Neural cell (in vitro differentiated cells): ENCODE data around the gene MRGPRE.

ENCODE experiments used
- EP300 ChIP-seq: fragments of 450-650 bp; conservative IDR thresholded peaks from 2 replicates; pipeline ENCODE4 v1.6.1; 2014; ENCODE audit warnings: antibody characterized with exemption, mild to moderate bottlenecking, moderate library complexity; ENCODE audit not compliant: poor library complexity, severe bottlenecking
- EZH2 ChIP-seq: fragments of 200-600, 300-800 bp; shearing (Covaris generic), sonication (generic); IDR thresholded peaks from 2 replicates; pipeline ENCODE4 v1.6.1; 2014; ENCODE audit warnings: antibody characterized with exemption, low read length, borderline replicate concordance, mild to moderate bottlenecking; ENCODE audit not compliant: insufficient read depth, poor library complexity, severe bottlenecking
- MXI1 ChIP-seq: fragments of 450-650 bp; conservative IDR thresholded peaks from 2 replicates; pipeline ENCODE4 v1.6.1; 2014; ENCODE audit warnings: antibody characterized with exemption, mild to moderate bottlenecking; ENCODE audit not compliant: poor library complexity, severe bottlenecking
- POLR2AphosphoS5 ChIP-seq: IDR thresholded peaks from 2 replicates; pipeline ENCODE4 v1.6.1; 2012
- RAD21 ChIP-seq: fragments of 450-650 bp; conservative IDR thresholded peaks from 2 replicates; pipeline ENCODE4 v1.6.1; 2014; ENCODE audit warnings: antibody characterized with exemption, mild to moderate bottlenecking, moderate library complexity
- SMC3 ChIP-seq: fragments of 450-650 bp; conservative IDR thresholded peaks from 2 replicates; pipeline ENCODE4 v1.6.1; 2014; ENCODE audit warnings: antibody characterized with exemption, mild to moderate bottlenecking, moderate library complexity; ENCODE audit not compliant: poor library complexity
- TAF1 ChIP-seq: IDR thresholded peaks from 2 replicates; pipeline ENCODE4 v1.6.1; 2012; ENCODE audit warnings: low read depth
- TF ChIP-seq, protein P1 (sequence below): fragments of 450-650 bp; IDR thresholded peaks from 2 replicates; pipeline ENCODE4 v1.5.1; 2014; ENCODE audit warnings: antibody characterized with exemption, mild to moderate bottlenecking, moderate library complexity; ENCODE audit not compliant: poor library complexity, severe bottlenecking
- TF ChIP-seq, protein P2 (sequence below): IDR thresholded peaks from 2 replicates; pipeline ENCODE4 v1.6.1; 2012; ENCODE audit warnings: borderline replicate concordance

- TF ChIP-seq EZH2 = no peak
- TF ChIP-seq, protein P1, sequence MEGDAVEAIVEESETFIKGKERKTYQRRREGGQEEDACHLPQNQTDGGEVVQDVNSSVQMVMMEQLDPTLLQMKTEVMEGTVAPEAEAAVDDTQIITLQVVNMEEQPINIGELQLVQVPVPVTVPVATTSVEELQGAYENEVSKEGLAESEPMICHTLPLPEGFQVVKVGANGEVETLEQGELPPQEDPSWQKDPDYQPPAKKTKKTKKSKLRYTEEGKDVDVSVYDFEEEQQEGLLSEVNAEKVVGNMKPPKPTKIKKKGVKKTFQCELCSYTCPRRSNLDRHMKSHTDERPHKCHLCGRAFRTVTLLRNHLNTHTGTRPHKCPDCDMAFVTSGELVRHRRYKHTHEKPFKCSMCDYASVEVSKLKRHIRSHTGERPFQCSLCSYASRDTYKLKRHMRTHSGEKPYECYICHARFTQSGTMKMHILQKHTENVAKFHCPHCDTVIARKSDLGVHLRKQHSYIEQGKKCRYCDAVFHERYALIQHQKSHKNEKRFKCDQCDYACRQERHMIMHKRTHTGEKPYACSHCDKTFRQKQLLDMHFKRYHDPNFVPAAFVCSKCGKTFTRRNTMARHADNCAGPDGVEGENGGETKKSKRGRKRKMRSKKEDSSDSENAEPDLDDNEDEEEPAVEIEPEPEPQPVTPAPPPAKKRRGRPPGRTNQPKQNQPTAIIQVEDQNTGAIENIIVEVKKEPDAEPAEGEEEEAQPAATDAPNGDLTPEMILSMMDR = no peak
- no peak for TF ChIP-seq EP300
- no peak for TF ChIP-seq POLR2AphosphoS5
- no peak for TF ChIP-seq TAF1
- TF ChIP-seq, protein P2, sequence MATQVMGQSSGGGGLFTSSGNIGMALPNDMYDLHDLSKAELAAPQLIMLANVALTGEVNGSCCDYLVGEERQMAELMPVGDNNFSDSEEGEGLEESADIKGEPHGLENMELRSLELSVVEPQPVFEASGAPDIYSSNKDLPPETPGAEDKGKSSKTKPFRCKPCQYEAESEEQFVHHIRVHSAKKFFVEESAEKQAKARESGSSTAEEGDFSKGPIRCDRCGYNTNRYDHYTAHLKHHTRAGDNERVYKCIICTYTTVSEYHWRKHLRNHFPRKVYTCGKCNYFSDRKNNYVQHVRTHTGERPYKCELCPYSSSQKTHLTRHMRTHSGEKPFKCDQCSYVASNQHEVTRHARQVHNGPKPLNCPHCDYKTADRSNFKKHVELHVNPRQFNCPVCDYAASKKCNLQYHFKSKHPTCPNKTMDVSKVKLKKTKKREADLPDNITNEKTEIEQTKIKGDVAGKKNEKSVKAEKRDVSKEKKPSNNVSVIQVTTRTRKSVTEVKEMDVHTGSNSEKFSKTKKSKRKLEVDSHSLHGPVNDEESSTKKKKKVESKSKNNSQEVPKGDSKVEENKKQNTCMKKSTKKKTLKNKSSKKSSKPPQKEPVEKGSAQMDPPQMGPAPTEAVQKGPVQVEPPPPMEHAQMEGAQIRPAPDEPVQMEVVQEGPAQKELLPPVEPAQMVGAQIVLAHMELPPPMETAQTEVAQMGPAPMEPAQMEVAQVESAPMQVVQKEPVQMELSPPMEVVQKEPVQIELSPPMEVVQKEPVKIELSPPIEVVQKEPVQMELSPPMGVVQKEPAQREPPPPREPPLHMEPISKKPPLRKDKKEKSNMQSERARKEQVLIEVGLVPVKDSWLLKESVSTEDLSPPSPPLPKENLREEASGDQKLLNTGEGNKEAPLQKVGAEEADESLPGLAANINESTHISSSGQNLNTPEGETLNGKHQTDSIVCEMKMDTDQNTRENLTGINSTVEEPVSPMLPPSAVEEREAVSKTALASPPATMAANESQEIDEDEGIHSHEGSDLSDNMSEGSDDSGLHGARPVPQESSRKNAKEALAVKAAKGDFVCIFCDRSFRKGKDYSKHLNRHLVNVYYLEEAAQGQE = no peak
- no peak for TF ChIP-seq MXI1
- TF ChIP-seq RAD21 = no peak
- no peak for TF ChIP-seq SMC3
Measured at GRCh38 chr11:3221408-3222002, 10.7 kb downstream of the MRGPRE start.
